D721Med (cell line): ENCODE measurements around the gene CAPN10.

Source experiments
- DNase-seq: peaks from one replicate; pipeline ENCODE4 v3.0.0; 2011; ENCODE audit warnings: low spot score; ENCODE audit not compliant: insufficient read length
- FAIRE-seq: peaks from 2 replicates; lab custom pipeline; 2011; peaks lifted over from hg19 to GRCh38; lab: Jason Lieb, UNC
- CTCF ChIP-seq: IDR thresholded peaks from 2 replicates; pipeline ENCODE4 v1.5.1; 2012; ENCODE audit warnings: mild to moderate bottlenecking, control low read depth; ENCODE audit not compliant: insufficient read depth; ENCODE audit errors: missing control alignments

CAPN10 gene

GRCh38 chr2:240573071-240573515 lies 13.4 kb upstream of the CAPN10 start:
- no peak for FAIRE-seq
- DNase-seq = no peak
- no peak for TF ChIP-seq CTCF

- TF ChIP-seq CTCF = no peak
- no peak for DNase-seq
- no peak for FAIRE-seq
These were observed 12.8 kb upstream of the CAPN10 start for GRCh38 chr2:240573516-240574385.

DNA sequence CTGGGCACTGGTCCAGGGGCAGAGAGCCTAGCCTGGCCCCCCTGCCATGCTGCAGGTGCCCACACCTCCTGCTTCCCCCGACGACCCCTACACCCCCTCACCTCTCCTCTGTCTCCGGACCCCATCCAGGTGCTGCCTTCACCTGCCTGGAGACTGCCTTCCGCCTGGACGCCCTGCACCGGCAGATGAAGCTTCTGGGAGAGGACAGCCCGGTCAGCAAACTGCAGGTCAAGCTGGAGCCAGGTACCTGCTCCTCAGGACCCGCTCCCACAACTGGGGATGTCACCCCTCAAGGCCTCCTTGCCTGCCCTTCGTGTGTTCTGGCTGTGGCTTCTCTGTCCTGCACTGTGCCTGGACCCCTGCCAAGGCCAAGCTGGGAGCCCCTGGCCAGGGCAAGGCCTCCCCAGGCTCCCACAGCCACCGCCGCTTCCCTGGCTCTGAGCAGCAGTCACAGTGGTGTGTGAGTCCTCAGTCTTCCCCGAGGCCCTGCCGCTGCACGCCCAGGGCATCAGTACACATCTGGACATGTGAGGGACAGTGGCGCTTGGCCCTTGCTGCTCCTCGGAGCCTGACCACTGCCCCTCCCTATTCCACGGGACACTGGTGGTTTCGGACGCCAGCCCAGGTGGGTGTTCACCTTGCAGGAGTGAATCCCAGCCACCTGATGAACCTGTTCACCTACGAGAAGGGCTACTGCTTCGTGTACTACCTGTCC lies 12.0 kb upstream of the CAPN10 start:
- DNase-seq (no peak), FAIRE-seq (no peak)
- TF ChIP-seq CTCF = no peak

DNA sequence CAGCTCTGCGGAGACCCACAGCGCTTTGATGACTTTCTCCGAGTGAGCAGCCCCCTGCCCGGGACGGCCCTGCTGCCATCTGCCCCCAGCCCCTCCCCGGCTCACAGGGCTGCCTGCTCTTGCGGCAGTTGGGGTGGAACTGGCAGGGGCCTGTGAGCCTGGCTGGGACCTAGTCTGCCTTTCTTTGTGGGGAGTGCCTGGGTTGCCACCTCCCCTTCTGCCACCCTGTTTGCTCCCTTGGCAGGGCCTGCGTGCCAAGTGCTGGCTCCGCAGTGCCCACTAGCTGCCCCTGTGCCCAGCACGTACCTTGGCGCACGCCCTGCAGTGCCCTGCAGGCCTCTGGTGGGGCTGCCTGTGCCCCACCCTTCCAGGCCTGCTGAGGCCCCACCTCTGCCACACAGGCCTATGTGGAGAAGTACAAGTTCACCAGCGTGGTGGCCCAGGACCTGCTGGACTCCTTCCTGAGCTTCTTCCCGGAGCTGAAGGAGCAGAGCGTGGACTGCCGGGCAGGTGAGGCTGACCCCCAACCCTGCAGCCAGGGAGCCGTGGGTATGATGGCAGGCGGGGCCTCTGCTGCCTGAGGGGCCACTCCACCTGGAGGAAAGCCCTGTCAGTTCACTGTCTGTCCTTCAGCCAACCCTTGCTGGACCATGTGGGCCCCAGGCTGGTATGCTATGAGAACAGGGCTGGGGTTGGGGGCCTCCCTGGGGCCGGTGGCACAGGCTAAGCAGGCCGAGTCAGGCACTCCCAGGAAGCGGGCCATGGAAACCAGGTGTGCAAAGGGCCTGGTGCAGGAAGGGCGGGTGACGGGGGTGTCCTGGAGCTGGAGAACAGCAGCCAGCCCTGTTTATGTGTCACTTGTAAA lies 11.2 kb upstream of the CAPN10 start:
- FAIRE-seq = no peak
- no peak for TF ChIP-seq CTCF
- no peak for DNase-seq

DNA sequence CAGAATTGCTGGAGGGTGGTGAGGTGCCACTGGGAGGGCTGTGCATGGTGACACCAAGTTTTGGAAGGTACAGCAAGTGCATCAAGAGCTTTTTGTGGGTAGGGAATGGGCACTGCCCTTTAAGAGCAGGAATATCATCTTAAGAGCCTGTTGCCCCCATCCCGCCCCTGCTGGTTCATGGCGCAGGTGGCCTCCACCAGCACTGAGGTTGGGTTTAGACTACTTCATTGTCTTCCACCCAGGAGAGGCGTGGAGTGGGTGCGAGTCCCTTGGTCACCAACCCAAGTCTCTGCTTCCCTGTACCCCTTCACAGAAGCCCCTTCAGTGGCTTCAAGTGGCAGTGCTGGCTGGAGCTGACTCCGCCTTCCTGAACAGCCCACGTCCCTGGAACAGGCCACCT lies 10.5 kb upstream of the CAPN10 start:
- FAIRE-seq (no peak), DNase-seq (no peak)
- TF ChIP-seq CTCF = no peak

DNA sequence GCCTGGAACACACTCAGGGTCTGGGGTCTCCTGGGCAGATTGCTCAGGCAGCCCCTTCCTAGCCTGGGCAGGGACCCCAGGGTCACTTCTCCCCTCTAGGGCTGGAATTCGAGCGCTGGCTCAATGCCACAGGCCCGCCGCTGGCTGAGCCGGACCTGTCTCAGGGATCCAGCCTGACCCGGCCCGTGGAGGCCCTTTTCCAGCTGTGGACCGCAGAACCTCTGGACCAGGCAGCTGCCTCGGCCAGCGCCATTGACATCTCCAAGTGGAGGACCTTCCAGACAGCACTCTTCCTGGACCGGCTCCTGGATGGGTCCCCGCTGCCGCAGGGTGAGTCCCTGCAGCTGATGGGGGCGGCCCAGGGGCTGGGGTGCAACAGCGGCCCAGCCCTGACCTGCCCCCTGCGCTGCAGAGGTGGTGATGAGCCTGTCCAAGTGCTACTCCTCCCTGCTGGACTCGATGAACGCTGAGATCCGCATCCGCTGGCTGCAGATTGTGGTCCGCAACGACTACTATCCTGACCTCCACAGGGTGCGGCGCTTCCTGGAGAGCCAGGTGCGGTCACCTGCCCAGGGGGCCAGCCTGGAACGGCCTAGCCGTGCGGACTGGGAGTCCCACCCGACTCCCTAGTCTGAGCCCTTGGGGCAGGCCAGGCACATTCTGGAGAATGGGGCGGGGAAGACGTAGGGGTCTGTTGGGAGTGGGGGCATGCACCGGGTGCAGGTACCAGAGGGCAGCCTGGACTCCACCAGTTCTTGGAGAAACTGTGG lies 9.9 kb upstream of the CAPN10 start:
- no peak for TF ChIP-seq CTCF
- DNase-seq = no peak
- no peak for FAIRE-seq
